ENCODE measurements around the gene AUH. TPM values are rescaled to one million over a fixed set of nuclear protein-coding genes. Genes with fewer than 3 reads are reported as not detected.

Gene AUH
- total RNA-seq, 1 experiment from 2014 or later = 21.7 TPM

DNA sequence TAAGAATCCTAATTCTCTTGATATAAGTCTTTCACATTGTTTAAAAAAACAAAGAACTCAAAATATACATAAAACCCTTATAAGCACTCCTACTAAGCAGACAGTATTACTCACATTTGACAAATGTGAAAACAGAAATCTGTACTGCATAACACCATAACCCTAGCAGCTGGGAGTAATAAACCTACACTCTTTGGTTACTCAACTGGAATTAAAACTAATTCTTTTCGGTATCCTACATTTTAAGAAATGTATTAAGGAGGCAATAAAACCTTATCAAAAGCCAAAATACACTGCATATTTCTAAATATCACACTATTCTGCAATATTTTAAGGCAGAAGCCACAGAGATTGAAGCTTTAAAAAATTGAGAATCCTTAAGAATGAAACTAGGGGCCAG lies 6.8 kb downstream of the AUH start:
- H3K79me2 ChIP-seq (ENCODE audit: insufficient read depth, low read length) = peaks cover 9% of the 10 kb centered on the region; the same call in 1 of the 2 replicates
- Mint-ChIP-seq H3K27ac (no peak overlapping the region), H3K4me1 (peaks cover 11 to 16% of the 10 kb centered on the region in 2 experiments), H3K4me3 (no peak overlapping the region), H3K36me3 (ENCODE audit: insufficient read depth in 1 of 3, low read depth in 3 of 3) (peaks cover 12 to 43% (median 29%) of the 10 kb centered on the region in 3 experiments; a peak in 6 of 7 replicates), H3K9me3 (no peaks in the 10 kb centered on the region), H3K27me3 (ENCODE audit: low read depth) (no peaks in the 10 kb centered on the region)
- H3K4me2 ChIP-seq (ENCODE audit: insufficient read depth, insufficient read length, low read length) = no peak overlapping the region
- DNase-seq = no peak
- no peak overlapping the region for H4K5ac ChIP-seq (ENCODE audit: insufficient read length, low read depth, low read length)
- H3K9me3 ChIP-seq (ENCODE audit: control insufficient read depth, low read depth, low read length) = no peaks in the 10 kb centered on the region
- no peak overlapping the region for H2BK120ac ChIP-seq (ENCODE audit: low read depth, low read length, poor library complexity, severe bottlenecking)
- no peaks in the 10 kb centered on the region for H3K79me1 ChIP-seq (ENCODE audit: insufficient read depth, low read depth, low read length, poor library complexity, severe bottlenecking)
- H2BK20ac ChIP-seq (ENCODE audit: low read depth, low read length, poor library complexity, severe bottlenecking) = no peak overlapping the region
- no peak overlapping the region for H2AFZ ChIP-seq (ENCODE audit: low read length)
- H3K27ac ChIP-seq (ENCODE audit: insufficient read length, low read depth, low read length) = no peak overlapping the region
- no peak overlapping the region for H3T11ph ChIP-seq (ENCODE audit: low read length)
- no peak overlapping the region for H3K56ac ChIP-seq (ENCODE audit: insufficient read length, low read depth, low read length)
- H2BK5ac ChIP-seq (ENCODE audit: insufficient read length, low read length) = no peak overlapping the region
- no peaks in the 10 kb centered on the region for H3K23me2 ChIP-seq (ENCODE audit: insufficient read length, low read depth, low read length, poor library complexity, severe bottlenecking)
- no peaks in the 10 kb centered on the region for H3K27me3 ChIP-seq (ENCODE audit: insufficient read depth, low read length)
- TF ChIP-seq, protein P1, sequence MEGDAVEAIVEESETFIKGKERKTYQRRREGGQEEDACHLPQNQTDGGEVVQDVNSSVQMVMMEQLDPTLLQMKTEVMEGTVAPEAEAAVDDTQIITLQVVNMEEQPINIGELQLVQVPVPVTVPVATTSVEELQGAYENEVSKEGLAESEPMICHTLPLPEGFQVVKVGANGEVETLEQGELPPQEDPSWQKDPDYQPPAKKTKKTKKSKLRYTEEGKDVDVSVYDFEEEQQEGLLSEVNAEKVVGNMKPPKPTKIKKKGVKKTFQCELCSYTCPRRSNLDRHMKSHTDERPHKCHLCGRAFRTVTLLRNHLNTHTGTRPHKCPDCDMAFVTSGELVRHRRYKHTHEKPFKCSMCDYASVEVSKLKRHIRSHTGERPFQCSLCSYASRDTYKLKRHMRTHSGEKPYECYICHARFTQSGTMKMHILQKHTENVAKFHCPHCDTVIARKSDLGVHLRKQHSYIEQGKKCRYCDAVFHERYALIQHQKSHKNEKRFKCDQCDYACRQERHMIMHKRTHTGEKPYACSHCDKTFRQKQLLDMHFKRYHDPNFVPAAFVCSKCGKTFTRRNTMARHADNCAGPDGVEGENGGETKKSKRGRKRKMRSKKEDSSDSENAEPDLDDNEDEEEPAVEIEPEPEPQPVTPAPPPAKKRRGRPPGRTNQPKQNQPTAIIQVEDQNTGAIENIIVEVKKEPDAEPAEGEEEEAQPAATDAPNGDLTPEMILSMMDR (conservative IDR thresholded peaks at IDR 0.05) = no peak
- H3K4ac ChIP-seq (ENCODE audit: low read depth, low read length) = no peak overlapping the region
- H2BK15ac ChIP-seq (ENCODE audit: low read depth, low read length) = no peak overlapping the region
- no peak overlapping the region for H3K14ac ChIP-seq (ENCODE audit: insufficient read depth, low read length)
- no peaks in the 10 kb centered on the region for H4K20me1 ChIP-seq (ENCODE audit: control insufficient read depth, insufficient read depth, insufficient read length)
- no peak overlapping the region for H3K9ac ChIP-seq (ENCODE audit: extremely low read depth, insufficient read length, low read length)
- no peak overlapping the region for H4K91ac ChIP-seq (ENCODE audit: insufficient read length, low read depth, low read length)
- no peak overlapping the region for H2AK5ac ChIP-seq (ENCODE audit: insufficient read length, low read length)
- WGBS (ENCODE audit: extremely low coverage, insufficient read length, low lambda C conversion rate) = no CpG with 5 or more reads among the region's 1 CpG
- H2BK12ac ChIP-seq (ENCODE audit: insufficient read length, low read depth, low read length) = no peak overlapping the region
- H4K8ac ChIP-seq (replicated peaks; ENCODE audit: insufficient read length, low read depth, low read length) = no peak overlapping the region
- no peak overlapping the region for H3K23ac ChIP-seq (ENCODE audit: insufficient read length, low read depth, low read length)
- 0 out of 2 replicates have a peak, but pooled peaks cover 2% of the 10 kb centered on the region for H3K4me1 ChIP-seq (ENCODE audit: insufficient read depth, low read length)
- H3K18ac ChIP-seq (ENCODE audit: insufficient read length, low read depth, low read length) = no peak overlapping the region
